Left cardiac atrium (tissue), 4 donors: ENCODE data around the gene ANGPTL7. TPM values are rescaled to one million over a fixed set of nuclear protein-coding genes. Genes with fewer than 3 reads are reported as not detected.
"Not testable (repeated sequence)": the region's sequence is repeated elsewhere in the genome, so short reads cannot be mapped to it uniquely, and the experiment has no call there.

ENCODE experiments used
- ATAC-seq, 2 donors: fragments of 200-7000 bp; cut with Tn5 transposase; one replicate each; pipeline ENCODE4 v1.9.1; 2020; ENCODE audit warnings: mild to moderate bottlenecking in 2 of 2, moderate library complexity in 2 of 2
- DNase-seq: peaks from one replicate; pipeline ENCODE4 v3.0.0-alpha.2; 2020
- intact Hi-C, 2 donors: fragments of 100-400 bp; cut with DNase I; formaldehyde crosslinking; loops; one replicate each; pipeline versions ENCODE4 v1.14.1 to v1.15.1; 2022 to 2023
- total RNA-seq, 2 donors: library from RNA; stranded (reverse); fragmentation: NEBNext Ultra II Directional; extraction: Animal tissue kit (Norgen Biotek cat#: 25700); gene quantifications; one replicate each; pipeline ENCODE4 v1.2.1, GENCODE V29; 2021
- donor health status: DM: no; HTN: yes; CAD: no.
- donor health status: DM: no; HTN: yes; CAD: no; lungs with severe emphysema.
- donor health status: DM: yes; HTN: yes; CAD: no.
- donor health status: Dilated cardiomyopathy.

Gene ANGPTL7
- total RNA-seq, 2 donors from 2014 or later: 0.39 to 3.0 TPM

- intact Hi-C loops, DNase-seq, ATAC-seq: not testable (repeated sequence)
Observed at GRCh38 chr1:11166744-11167143, 22.4 kb upstream of the ANGPTL7 start.

DNA sequence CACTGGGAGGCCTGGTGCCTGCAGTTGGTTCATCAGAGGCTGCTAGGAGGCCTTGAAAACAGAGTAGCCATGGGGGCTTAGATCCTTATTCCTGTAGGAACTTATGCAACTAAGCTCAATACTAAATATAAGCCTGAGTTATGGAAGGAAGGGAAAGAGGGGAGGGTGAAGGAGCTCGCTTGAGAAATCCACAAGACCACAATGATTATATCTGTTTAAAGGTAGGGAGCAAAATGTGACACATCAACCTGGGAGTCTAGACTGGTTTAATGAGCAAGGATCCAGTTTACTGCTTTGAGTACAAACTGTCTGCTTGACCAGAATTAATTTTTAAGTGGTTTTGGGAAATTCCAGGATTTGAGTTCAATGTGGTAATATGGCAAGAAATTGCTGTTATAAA is 20.4 kb upstream of the ANGPTL7 start:
- ATAC-seq (no peak), DNase-seq (no peak)
- intact Hi-C loops: no loop called here

DNA sequence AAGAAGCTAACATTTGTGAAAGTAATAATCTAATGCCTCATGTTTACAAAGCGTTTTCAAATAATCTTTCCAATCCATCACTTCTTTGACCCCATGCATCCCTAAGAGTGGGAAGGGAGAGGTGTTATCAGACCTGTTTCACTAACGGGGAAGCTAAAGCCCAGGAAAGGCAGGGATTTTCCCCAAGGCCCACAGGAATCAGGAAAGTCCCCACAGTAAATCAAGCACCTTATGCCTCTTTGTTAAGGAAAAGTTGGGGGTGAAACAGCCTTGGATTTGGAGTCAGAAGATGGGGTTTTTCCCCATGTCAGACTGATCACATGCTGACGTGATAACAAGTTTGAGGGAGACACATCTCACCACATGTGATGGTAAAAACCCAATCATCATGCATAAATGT is 20.0 kb upstream of the ANGPTL7 start:
- intact Hi-C loops: no loop called here
- no peak for ATAC-seq
- no peak for DNase-seq

DNA sequence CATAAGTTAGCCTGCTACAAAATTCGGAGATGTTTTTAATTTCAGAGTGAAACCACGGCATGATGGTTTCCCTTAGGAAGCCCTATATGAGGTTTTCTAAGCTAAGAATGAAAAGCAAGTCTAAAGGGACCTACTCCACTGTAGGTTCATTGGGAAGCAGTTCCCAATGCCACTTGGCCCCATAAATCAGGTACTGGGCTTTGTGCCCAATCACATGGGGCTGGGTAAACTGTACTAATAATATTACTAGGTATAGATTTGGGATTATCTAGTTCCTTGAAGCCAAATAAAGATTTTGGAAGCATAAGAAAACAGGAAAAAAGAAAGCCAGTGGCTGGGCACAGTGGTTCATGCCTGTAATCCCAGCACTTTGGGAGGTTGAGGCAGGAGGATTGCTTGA is 19.1 kb upstream of the ANGPTL7 start:
- intact Hi-C loops: no loop called here
- DNase-seq (no peak), ATAC-seq (no peak)

GRCh38 chr1:11174261-11174942 is 14.8 kb upstream of the ANGPTL7 start:
- ATAC-seq (no peak), DNase-seq (no peak)
- intact Hi-C loops: no loop called here

DNA sequence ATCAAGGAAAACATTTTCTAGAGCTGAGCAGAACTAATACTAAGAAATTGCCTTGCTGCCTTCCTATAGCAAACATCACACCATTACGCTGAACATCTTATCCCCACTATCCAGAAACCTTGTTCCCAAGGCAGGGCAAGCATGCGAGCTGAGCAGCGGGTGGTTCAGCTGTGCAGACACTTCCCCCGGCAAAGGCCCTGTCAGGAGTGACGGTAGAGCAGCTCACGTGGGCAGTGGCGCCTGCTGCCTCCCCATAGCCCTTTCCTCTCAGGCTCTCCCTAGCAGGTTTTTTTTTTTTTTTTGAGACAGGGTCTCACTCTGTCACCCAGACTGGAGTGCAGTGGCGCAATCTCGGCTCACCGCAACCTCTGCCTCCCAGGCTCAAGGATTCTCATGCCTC is 13.7 kb upstream of the ANGPTL7 start:
- intact Hi-C loops: no loop called here
- ATAC-seq: no peak
- no peak for DNase-seq

DNA sequence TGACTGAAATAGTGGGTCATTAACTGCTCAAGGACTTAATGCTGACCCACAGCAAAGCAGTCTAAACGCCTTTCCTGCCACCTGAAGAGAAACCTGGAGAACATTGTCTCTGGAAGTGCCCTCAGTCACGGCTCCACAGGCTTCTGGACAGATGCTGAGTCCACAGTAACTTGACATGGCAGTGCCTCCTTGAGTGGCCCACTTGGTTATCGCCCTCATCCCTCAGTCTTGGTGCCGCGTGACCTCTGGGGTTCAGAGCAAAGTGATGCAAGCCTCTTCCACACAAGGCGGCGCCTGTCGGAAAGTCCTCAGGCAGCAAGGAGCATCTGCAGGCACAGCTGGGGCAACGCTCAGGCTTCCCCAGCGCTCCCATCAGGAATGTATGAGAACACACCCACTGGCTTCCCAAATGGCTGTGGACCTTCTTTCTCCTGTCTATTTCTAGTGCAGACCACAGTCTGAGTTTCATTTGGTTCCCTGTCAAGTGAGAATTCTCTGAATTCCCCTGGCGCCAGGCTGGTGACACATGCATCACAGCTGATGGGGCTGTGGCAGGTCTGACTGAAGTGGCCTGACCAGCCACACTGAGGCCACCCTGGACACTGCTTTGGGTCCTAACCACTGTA is 13.0 kb upstream of the ANGPTL7 start:
- intact Hi-C loops: no loop called here
- DNase-seq (peak; percentile 34), ATAC-seq (peak; percentile 60 to 85)

GRCh38 chr1:11178021-11179015 is 10.8 kb upstream of the ANGPTL7 start:
- no peak for DNase-seq
- ATAC-seq: peak; percentile 69 to 71

GRCh38 chr1:11179125-11179524 is 10.0 kb upstream of the ANGPTL7 start:
- intact Hi-C loops: no loop called here
- no peak for DNase-seq
- no peak for ATAC-seq

More at GRCh38 chr1:11178021-11179015, 10.8 kb upstream of the ANGPTL7 start:
- intact Hi-C loops: no loop called here

DNA sequence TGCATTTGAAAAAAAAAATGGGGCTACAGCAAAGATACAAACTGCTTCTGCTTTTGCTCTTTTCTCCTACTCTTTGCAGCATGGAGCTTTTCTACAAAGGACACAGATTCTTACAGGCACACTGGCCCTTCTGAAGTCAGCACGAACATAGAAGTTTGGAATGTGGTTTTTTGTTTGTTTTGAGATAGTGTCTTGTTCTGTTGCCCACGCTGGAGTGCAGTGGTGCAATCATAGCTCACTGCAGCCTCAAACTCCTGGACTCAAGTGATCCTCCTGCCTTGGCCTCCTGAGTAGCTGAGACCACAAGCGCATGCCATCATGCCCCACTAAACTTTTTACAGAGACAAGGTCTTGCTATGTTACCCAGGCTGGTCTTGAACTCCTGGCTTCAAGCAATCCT is 9.4 kb upstream of the ANGPTL7 start:
- intact Hi-C loops, DNase-seq, ATAC-seq: not testable (repeated sequence)

DNA sequence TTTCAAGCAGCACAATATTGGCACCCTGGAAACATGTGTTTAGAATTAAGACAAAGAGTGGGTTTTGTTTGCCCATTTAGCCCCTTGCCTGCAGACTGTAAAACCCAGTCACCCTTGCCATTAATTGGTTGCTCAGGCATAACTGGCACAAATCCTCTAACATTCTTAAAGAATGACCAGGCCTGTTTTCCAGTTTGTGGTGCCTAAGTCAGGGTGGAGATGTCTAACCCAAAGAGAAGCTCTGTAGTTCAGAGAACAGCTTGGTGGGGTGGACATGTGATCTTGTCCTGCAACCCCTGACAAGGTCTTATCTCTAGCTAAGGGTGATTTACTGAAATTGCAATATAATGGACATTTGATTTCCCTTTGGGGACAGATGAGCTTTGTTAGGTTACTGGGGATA is 8.8 kb upstream of the ANGPTL7 start:
- no peak for DNase-seq
- intact Hi-C loops: no loop called here
- peak in 1 of 2 donors; percentile 16 for ATAC-seq

DNA sequence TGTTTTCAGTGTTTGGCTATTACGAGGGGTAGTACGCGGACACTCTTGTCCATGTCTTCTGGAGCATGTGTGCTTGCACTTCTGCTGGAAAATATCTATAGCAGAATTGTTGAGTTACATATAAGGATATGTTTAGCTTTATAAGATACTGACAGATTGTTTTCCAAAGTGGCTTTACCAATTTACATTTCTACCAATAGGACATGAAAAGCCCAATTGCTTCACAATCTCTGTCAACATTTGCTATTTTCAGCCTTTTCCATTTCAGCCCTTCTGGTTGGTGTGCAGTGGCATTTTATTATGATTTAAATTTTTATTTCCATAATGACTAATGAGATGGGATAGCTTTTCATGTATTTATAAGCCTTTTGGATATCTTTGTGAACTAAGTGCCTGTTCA is 6.3 kb upstream of the ANGPTL7 start:
- DNase-seq (no peak), ATAC-seq (no peak)
- intact Hi-C loops: no loop called here

DNA sequence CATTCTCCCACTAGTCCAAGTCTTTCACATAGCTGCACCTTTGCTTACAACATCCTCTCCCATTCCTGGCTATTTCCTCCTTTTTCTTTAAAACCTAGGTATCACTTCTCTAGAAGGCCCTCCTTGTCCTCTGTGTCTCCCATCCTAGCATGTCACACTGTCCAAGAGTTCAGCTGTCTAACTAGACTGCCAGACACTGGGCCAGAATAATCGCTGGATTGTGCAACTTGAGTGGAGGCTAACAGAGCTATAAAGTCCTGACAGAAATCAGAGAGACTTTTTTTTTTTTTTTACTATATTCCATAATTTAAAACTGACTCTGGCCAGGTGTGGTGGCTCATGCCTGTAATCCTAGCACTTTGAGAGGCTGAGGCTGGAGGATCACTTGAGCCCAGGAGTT is 4.2 kb upstream of the ANGPTL7 start:
- no peak for ATAC-seq
- no peak for DNase-seq
- intact Hi-C loops: no loop called here

- ATAC-seq: no peak
- DNase-seq: no peak
- intact Hi-C loops: no loop called here
Observed at GRCh38 chr1:11187000-11187399, 2.2 kb upstream of the ANGPTL7 start.

- DNase-seq (no peak), ATAC-seq (peak; percentile 12 to 31)
- intact Hi-C loops: no loop called here
Observed at GRCh38 chr1:11187494-11187893, 1.7 kb upstream of the ANGPTL7 start.

DNA sequence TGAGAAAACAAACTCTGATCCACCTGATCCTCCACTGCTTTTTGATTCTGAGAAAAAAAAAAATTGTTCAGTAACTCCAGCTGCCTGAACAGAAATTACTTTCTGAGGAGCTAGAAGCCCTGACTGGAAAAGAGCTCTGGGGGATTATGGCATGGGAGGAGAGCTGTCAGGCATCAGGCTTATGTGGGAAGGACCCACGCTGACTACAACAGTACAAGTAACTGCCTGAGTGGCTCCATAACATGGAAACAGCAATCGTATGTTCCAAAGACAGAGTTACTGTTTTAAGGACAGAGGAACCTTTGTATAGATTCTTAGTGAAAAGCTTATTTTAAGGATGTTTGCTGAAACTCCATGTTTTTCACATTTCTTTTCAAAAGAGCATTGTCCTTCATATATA is 1.2 kb upstream of the ANGPTL7 start:
- ATAC-seq: peak in 1 of 2 donors; percentile 24
- no peak for DNase-seq
- intact Hi-C loops: no loop called here

DNA sequence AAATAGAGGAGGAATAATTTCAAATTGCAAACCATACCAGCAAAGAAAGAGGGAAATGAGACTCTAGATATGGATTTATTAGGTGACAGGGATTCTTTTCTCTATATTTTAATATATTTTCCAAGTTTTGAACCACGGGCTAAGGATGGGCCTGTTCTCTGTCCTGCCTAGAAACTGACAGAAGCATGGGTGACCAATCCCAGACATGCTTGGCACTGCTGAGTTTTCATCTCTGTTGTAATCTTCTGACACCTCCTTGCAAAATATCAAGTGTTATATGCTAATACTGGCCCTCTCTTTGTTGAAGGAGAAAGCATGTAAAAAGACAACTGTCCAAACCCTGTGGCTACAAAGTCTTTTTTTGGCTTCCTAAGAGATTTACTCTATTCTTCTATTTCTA is 774 bp upstream of the ANGPTL7 start:
- DNase-seq: no peak

GRCh38 chr1:11193376-11193775 is 4.2 kb downstream of the ANGPTL7 start:
- intact Hi-C loops: no loop called here
- DNase-seq (no peak), ATAC-seq (no peak)

More for the DNA sequence above, 774 bp upstream of the ANGPTL7 start:
- peak; percentile 90 for ATAC-seq
- intact Hi-C loops: no loop called here

- intact Hi-C loops: no loop called here
- ATAC-seq (no peak), DNase-seq (no peak)
Observed at GRCh38 chr1:11194407-11195176, 5.4 kb downstream of the ANGPTL7 start.
